Activated gamma-delta T cell treated with anti-CD3 and anti-CD28 coated beads, Interleukin-2, amount 50 U/mL, for 16 hours (primary cell): Measurements from ENCODE around the gene SPON2.

ENCODE experiments used
- DNase-seq: peaks from one replicate; pipeline ENCODE4 v3.0.0-alpha.2; 2020; ENCODE audit warnings: low read depth

The SPON2 gene

DNA sequence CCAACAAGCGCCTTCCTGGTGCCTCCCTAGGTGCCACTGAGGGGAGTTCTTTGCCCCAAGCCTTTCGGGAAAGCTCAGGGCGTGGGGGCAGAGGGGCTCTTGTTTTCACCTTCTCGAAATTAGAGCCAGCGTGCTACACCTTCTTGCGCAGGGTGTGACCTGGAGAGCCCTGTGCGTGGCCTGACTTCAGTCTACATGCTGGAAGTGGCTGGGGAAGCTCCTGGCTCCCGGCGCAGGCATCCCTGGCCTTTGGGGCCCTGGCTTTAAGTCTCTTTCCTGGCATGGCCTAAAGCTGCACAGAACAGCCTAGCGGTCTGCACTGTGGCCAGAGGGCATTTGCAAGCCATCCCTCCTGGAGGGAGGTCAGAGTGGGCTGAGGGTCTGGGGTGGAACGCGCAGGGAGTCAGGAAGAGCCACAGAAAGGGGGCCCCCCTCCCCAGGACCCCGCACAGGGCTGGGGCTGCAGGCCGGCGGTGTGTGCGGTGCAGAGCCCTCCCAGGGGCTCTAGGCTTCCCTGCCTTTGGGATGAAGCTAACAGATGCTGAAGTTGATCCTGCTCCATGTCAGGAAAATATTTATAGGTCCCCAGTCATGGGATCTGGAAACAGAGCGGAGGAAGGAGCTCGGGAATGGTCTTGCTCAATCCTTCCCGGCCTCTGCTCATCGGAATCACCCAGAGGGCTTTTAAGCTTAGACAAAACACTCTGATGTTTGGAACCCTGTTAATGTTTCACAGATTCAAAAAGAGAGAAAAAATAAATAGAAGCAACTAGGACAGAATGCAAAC is 781 bp upstream of the SPON2 start:
- DNase-seq: no peak

DNA sequence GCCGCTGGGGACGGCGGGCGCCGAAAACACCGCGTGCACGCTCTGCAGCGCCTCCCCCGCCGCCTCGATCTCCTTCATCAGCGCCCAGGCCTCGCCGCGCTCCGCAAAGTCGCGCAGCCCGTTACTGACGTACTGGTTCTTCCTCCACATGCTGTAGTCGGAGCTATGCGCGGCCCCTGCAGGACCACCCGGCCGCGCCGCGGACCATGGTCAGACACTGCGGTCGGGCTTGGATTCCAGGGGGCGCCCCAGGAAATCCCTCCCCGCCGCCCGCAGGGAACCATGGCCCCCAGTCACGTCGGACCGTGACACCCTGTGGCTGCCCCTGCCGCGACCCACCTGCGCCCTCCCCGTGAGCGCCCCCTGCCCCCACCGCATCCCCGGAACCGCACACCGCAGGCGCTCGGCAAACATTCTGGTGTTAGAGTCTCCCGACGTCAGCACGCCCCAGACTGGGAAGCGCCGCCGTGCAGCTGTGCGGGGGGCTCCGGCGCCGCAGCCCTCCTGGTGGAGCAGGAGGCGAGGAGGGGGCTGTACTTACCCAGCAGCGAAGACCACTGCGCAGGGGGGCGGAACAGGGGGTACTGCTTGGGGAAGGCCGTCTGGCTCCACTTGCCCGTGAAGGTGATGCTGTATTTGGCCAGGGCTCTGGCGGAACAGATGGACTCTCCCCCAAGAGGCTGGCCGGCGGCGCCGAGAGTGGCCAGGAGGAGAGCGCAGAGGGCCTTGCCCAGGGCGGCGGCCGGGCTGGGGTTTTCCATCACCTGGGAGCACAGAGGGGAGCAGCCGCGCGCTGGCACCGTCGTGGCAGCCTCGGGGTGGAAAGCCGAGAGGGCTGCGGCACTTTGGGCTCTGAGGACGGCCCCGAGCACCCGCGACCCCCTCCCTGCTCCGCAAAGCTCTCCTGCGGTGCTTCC is 814 bp downstream of the SPON2 start:
- no peak for DNase-seq

DNA sequence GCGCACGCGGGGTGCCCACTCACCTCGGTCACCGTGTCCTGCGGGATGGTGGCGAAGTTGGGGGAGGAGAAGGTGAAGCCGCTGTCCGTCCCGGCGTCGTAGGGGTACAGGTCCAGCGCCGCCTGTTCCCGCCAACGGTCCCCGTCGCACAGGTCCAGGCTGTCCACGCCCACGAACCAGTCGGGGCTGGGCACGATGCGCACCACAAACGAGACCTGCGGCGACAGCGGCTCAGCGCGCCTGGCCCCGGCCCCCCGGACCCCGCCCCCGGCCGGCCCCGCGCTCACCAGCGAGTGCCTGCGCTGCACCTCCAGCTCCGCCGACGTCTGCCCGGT is 1.4 kb downstream of the SPON2 start:
- no peak for DNase-seq

DNA sequence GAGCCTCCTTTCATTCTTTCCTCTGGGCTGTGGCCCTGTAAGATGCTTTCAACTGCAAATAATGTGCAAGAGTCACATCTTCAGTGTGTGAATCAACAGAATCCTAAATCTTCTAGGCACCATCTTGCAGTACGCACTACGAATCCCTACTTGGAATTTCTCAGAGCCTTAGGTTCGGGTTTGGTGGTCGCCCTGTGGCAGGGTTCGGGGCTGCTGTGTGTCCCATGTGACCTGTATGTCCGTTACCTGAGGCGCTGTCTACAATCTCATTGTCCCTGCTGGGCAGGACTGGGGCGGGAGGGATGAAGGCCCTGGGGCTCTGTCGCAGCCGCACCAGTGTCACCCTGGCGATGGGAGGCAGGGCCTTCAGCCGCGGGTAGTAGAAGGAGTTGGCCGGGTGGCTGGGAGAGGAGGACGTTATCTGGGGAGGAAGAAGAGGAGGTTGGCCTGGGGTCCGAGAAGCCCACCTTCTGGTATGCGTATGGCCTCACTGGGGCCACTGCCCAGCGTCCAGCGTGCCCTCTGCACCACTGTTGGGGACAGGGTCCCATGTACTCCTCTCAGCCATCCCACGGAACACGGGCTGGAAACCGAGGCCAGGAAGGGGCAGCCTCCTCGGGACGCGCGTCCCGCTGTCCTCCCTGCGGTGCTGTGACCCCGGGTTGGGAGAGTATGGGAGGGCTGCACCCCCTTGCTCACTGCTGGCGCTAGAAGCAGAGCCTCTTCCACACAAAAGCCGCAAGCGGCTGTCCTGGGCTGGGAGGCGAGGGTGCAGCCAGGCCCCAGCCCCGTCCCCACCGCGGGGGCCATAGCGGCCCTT is 2.0 kb downstream of the SPON2 start:
- no peak for DNase-seq

DNA sequence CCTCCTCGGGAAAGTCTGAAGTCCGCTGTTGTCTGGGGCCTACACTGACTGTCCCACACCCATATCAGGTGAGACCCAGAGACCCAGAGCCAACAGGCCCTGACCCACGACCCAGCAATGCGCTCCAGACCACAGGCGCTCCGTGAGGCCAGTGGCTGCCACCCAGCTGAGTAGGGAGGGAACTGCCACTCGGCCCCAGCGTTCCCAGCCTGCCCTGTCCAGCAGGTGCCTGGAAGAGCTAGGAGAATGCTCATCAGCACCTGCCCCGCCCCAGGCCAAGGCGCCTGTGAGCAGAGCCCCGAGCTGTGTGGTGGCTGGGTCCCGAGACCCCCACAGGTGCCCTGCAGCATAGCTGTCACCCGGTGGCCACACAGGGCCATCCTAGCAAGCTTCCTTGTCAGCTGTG is 2.7 kb downstream of the SPON2 start:
- DNase-seq: no peak

DNA sequence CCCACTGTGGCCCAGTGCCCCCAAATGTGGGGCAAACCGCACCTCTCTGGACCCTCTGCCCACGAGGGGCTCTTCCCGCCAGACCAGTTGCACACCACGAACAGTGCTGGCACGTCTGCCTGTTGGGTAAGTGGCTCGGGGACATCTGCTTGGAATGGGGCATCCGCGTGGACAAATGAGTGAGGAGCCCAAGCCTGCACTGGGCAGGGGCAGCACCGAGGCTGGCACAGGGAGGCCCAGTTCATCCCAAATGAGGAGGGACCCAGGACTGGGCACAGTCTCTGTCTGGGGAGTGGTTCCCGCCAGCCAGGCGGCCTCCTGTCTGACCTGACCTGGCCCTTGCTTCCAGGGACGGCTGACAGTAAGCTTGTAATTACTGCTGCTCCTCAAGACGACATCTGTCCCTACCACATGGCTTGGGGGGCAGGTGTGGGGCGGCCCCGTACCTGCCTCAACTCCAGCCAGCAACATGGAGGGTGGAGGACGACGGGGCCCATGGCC is 3.2 kb downstream of the SPON2 start:
- no peak for DNase-seq

DNA sequence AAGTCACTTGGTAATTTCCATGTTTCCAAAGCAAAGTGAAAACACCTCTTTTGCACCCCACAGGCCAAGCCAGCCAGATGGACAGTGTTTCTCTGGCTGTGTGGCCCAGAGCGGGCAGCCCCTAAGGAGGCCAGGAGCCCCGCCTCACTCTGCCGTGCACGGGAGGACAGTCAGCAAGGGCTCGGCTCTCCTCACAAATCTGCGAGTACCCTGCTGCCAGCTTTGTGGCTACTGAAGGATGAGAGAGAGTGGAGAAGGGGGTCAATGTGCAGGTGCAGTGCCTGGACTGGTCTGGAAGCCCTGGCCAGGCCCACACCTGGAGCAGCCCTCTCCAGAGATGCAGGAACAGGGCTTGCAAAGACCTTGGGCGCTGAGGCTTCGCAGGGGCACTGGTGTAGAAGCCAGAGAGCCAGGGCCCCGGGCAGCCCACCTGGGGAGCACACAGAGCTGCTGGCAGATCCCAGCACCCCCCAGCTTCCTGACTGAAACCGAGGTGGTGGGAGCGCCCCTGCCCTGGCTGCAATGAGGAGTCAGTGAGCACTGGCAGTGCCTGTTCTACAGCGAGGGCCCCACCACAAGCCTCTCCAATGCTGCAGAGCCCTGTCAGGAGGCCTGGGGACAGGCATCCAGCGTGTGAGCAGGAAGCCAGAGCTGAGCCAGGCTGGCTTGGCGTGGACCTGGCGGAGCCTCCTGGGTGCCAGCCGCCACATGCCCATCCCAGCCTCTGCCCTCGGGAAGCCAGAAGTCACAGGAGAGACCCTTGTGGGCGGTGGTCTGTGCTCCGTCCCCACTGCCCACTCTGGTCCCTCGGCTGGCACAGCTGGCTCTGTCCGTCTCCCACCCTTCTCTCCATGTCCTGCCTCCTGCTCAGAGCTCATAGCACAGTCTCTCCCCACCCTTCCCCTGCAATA is 3.9 kb downstream of the SPON2 start:
- no peak for DNase-seq

DNA sequence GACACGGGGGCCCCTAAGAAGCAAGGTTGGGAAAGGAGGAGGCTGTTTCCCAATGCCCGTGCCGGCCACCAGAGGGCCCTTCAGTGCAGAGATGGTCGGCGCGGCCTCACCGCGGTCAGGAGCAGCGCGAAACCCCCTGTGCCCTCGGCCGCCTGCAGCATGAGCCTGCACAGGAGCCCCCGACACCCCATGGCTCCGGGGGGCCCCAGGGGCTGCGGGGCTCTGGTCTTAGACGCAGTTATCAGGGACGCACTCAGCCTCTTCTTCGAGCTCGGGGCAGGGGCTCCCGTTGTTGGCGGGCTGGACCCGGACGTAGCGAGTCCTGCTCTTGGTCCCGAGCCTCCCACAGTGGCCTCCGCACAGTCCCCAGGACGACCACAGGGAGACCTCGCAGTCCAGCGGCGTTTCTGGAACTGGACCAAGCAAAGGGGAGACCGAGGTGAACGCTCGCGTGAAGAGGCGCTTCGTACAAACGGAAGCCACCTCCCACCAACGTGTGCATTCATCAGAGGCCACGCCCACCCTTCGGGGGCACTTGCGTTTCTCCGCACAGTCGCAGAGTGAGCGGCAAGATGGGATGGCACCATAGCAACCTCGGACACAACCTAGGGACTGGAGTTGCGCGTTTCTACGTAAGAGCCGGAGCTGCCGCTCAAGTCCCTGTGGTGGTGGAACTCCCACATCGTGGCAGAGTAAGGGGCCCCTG is 5.0 kb downstream of the SPON2 start:
- DNase-seq: peak; percentile 78

DNA sequence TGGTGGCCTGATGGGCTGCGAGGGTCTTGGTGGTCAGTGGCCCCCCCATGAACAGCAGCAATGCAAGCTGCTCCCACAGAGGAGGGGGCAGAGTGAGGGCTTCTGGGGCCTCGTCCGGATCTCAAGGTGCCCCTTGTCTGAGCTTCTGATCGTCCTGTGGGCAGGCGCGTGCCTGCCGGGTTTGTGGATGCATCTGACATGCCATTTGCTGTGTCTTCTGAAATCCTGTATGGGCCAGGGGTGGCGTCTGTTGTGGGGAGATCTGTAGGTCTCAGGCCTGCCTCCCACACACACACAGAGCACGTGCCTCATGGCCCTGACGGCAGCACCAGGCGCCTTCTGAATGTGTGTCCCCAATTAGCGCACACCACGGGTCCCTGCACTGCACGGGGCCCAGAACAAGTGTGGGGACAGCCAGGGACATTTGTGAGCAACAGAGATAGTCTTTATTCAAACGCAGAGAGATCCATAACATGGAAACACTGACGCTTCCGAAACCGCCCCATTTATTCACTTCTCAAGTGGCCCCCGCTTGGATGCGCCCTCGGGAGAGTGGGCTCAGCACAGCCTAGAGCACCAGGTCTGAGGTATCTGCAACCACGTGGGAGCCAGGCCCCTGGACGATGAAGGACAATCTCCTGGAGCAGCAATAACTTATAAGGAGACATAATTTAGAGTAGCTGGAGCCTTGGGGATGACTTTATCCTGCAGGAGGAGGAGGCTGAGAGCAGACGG is 5.7 kb downstream of the SPON2 start:
- DNase-seq: no peak

DNA sequence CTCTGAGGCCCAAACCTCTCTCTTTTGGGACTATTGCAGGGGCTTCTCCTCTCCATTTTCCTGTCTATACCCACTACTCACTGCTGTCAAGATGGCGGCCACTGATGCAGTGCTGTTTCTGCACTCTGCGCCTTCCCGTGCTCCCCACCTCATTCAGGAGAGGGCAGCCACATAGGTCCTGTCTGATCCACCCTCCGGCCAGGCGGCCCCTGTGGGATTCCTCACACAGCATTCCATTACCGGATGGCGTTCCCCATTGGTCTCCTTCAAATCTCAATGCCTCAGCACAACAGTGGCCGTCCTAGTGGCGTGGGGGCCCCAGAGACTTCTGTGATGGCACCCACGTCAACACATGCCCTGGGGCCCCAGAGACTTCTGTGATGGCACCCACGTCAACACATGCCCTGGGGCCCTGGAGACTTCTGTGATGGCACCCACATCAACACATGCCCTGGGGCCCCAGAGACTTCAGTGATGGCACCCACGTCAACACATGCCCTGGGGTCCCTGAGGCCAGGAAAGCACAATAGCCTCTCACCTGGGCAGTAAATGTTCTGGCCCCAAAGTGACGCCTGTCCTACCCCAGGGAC is 7.3 kb downstream of the SPON2 start:
- DNase-seq: no peak

DNA sequence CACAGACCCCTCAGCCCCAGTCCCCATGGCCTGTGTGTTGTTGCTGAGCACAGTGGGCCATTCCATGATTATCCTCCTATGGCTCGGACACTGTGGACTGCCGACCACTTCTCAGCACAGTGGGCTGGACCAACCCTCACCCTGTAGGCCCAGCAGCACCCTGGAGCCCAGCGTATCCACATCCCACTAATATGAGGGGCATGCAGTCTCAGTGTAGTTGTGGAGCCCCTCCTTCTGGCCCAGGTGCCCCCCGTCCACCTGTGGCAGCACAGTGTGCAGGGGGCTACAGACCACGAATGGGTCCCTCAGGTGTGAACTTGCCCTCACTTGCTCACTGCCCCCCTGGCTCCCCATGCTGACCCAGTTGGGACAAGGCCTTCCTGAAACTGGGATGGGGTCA is 7.9 kb downstream of the SPON2 start:
- DNase-seq: no peak

DNA sequence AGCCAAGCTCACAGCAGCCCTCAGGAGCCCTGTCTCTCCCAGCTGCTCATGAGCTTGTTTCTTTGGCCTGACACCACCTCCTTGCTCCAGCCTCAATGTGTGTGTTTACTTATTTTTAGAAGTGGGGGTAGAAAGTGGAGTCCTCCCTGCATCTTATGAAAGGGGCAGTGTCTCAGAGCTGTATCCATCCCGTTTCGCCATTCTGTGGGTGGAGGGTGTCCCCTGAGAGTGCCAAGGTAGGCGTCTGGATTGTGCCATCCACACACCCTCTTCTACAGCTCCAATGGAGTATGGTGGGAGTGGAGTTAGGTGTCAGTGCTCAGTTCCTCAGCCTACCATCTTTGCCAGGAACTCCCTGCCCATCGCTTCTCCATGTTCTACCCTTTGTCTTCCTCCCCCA is 8.3 kb downstream of the SPON2 start:
- no peak for DNase-seq

DNA sequence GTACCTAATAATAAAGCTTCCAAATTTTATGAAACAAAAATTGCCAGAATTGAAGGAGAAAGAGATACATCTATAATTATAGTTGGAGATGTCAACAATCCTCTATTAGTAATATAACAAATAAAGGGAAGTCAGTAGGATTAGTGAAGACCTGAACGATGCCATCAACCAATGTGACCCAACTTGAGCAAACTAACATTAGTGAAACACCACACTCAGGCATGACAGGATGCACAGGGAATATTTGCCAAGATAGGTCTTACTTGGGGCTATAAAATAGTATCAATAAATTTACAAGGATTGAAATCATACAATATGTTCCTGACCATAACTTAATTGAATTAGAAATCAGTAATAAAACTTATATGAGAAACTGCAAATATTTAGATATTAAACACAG is 12.0 kb downstream of the SPON2 start:
- no peak for DNase-seq

DNA sequence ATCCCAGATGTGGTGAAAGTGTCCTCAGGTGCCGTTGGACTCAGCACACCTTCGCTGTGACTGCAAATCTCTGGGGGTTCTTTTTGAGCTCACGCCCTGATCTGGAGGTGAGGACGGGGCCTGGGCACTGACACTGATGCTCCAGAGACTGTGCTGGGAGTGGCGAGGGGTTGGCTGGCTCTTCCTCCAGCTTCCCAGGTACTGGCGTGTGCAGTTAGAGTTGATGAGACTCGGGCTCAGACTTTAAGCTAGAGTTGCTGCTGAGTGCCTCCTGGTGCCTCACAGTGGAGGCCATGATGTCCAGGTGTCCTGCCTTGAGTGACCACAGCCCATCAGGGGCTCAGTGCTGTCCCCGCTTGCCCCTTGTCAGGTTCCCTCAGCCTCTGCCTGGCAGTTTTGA is 16.3 kb downstream of the SPON2 start:
- DNase-seq: no peak

DNA sequence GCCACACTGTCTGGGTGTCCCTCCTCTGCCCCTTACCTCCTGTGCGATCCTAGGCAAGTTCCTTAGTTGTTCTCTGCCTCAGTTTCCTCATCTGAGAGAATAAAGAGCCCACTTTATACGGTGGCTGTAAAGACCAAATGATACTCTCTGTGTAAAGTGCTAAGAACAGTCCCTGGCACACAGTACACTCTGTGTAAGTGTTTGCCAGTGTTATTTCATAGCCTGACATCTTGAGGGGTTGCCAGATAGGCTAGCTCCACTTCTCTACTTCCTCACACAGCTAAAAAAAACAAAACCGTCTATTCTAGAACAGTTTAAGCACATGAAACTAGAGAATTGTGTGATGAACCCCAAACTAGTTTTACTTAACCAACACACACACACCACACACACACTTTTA is 17.1 kb downstream of the SPON2 start:
- DNase-seq: no peak

DNA sequence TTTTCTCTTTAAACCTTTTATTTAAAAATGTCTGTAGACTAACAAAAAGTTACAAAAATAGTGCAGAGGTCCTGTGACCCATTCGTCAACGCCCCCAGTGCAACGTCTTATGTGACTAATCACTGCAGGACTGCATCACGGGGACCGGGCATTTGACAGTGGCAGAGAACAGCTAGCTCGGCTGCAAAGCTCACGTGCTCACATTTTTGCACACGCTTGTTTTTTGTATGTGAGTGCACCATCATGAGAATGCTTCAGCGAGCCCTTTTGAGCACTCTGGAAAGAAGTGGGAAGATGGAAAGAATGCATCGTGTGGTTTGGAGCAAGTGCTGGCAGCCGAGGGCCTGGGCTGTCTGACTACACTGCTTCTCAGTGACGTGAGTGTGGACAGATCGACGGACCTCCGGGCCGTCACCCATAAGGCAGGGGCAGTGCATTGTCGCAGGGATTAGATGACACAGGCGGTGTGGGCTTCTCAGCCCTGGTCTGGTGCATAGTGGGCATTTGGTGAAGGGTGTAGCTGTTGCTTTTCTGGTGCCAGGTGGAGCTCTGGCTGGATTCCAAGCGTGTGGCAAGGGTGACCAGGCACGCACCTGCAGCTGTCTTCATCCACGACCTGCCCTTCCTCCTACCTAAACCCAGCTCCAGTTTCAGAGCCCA is 17.7 kb downstream of the SPON2 start:
- no peak for DNase-seq

DNA sequence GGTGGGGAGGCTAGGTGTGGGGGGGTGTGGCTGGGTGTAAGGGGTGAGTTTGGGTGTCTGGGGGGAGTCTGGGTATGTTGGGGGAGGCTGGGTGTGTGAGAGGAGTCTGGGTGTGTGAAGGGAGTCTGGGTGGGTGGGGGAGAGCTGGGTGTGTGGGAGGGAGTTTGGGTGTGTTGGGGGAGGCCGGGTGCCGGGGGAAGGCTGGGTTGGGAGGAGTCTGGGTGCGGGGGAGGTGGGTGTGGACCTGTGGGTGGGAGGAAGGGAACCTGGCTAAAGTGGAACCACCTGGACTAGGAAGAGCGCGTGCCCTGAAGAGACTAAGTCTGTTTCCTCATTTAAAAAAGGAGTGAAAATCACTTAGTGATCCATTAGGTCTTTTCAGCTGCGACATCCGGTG is 18.3 kb downstream of the SPON2 start:
- DNase-seq: no peak

DNA sequence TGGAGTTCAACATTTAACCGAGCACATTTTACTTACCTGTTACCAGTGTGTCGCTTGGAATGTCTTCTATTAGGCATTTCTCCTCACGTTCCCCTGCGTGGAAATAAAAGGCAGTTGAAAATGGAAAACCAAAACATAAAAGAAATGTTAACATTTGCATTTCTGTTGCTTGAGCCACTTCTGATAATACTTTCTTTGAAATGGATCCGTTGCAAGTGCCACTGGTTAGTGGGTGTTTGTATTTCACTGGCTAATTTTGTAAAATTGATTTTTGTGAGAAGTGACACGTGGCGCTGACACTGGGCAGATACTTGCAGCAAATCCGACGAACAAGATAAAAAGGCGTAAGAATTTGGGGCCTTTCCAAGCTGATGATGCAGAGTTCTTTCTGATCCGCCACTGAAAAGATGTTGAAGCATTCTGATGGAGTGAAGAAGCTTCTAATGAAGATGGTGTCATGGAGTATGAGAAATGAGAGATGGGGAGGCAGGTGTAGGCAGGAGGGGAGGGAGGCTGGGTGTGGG is 18.8 kb downstream of the SPON2 start:
- DNase-seq: no peak

DNA sequence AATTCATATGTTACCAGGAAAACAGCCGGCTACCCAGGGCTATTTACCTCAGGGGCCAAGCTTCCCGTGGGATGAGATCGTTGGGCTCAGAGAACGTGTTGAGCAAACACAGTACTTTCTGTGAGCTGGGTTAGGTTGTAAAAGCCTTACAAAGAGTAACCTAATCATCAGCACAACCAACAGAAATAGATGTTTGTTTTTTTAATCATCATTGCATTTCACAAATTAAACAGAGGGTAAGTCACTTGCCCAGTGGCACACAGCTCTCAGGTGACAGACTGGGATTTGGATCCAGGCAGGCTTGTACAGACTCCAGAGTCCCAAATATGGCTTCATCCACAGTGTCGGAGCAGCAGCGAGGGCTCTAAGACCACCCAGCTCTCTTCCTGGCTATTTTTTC is 20.1 kb downstream of the SPON2 start:
- no peak for DNase-seq
